Left hindlimb (tissue), 1 donor: Measurements from ENCODE around the gene SPACA7.

Experiments
- DNase-seq: peaks from one replicate; pipeline ENCODE4 v3.0.0-alpha.2; 2018

Gene SPACA7

GRCh38 chr13:112449545-112449930, 73.4 kb downstream of the SPACA7 start:
- no peak for DNase-seq

GRCh38 chr13:112450118-112450903, 74.2 kb downstream of the SPACA7 start:
- no peak for DNase-seq

- DNase-seq = no peak
Measured at GRCh38 chr13:112450904-112451240, 74.7 kb downstream of the SPACA7 start.

GRCh38 chr13:112451512-112452379, 75.6 kb downstream of the SPACA7 start:
- no peak for DNase-seq

DNA sequence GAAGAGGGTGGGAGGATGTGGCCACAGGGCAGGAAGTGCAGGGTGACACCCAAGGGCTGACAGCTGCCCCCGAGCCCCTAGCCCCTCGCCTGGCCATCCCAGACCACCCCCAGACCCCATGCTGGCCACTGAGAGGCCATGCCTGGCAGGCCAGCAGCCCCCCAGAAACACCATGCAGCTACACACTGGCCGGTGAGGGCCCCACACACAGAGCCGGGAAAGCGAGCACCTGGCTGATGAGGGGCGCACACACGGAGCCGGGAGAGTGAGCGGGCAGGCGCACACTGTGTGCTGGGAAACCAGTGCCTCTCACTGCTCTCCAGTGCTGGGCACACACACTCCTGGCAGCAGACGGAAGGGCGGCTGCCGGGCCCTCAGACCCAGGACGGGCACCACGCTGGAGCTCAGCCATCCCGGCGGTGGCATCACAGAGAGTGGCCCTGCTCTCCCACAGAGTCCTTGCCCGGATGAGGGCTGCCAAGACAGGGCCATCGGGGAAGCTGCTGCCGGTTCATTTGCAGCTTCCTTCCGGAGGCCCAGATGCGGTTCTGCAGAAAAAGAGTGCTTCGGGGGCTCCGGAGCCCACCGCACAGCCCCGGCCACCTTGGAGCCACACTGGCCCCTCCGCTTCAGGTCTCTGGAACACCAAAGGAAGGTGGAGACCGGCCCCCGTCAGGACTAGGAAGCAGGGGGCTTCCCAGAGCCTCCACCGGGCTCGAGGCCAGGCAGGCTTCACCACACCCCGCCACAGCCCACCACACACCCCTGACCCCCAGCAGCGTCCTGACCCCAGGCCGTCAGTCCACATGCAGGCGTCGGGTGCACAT, 76.4 kb downstream of the SPACA7 start:
- DNase-seq = no peak

DNA sequence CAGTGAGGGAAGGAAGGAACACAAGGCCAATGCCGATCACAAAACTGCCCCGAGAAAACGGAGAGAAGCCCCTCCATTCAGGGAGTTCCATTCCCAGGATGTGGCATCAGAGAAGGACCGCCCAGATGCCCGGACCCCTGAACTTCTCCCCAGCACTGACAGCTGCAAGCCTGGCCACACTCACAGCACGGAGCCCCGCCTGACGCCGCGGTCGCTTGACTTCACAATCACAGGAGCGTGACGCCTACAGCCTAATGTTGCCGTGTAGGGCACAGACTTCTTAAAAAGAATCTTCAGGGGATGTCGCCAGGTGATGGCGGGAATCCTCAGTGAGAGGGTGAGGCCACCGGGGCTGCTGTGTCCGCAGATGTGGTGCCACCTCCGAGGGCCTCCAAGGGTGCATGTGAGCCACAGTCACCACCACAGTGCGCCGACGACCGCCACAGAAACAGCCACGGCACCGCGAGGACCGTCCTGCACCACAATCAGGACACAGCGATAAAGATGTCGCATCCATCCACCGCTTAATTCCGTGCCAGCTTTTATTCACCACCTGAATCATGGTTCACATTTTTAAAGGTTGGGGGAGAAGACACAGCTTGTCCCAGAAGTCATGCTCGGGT, 77.2 kb downstream of the SPACA7 start:
- DNase-seq = no peak

GRCh38 chr13:112453874-112454647, 77.9 kb downstream of the SPACA7 start:
- no peak for DNase-seq

DNA sequence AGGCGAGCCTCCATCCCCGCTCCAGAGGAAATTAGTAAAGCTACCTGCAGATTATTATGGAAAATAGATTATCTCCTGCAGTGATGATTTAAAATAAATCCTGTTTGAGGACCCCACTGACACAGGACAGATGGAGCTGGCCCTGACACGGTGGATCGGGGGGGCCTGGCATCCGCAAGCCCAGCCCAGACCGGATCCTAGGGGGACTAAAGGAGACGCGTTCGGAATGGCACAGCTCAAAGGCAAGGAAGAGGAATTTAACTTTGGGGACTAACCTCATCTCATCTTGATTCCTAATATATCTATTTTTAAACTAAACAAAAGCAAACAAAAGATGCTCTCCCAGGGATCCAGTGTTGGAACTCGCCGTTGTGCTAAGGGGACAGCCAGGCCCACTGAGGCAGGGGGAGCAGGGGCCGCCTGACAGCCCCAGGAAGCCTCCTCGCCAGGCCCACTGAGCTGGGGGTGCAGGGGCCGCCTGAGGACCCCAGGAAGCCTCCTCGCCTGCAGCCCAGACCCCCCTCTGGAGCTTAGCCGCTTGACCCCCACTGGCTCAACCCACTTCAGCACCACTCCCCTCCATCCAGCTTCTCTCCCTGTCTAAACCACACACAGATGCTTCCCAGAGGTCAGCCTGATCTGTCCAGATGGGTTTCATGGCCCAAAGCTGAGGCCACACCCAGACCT, 78.6 kb downstream of the SPACA7 start:
- DNase-seq = no peak

GRCh38 chr13:112455476-112456059, 79.4 kb downstream of the SPACA7 start:
- DNase-seq = no peak

- no peak for DNase-seq
Measured at GRCh38 chr13:112456138-112457056, 80.2 kb downstream of the SPACA7 start.

DNA sequence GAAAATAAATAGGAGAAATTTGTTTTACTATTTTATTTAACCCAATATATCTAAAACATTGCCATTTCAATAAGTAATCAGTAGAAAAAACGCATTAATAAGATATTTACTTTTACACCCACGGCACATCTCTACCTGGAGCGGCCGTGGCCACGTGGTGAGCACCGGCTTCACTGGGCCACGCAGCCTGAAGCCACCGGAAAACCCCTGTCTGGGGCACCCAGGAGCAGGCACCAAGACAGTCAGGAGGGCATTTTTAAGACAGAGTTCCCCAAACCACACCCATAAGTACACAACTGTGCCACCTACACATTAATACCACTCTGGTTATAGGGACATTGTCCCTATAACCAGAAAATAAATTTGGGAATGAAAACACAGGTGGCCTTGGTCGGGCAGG, 80.9 kb downstream of the SPACA7 start:
- no peak for DNase-seq

DNA sequence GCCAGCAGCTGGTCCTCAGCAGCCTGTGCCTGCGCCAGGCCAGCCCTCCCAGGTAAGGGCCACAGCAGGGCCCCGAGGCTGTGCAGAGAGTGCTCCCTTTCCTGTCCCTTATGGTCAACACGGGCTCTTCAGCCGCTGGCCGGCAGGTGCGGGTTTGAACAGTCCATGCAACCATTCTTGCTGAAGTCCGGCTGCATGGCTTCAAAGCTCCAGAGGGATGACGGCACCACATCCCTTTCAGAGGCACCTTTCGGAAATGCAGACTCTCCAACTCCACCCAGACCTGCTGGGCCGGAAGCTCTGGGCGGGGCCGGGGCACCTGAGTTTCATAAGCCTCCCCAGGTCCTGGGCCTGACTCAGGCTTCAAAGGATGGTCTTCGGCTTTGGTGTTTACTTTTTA, 81.3 kb downstream of the SPACA7 start:
- DNase-seq = no peak

GRCh38 chr13:112462408-112462807, 86.3 kb downstream of the SPACA7 start:
- no peak for DNase-seq

GRCh38 chr13:112464720-112465119, 88.6 kb downstream of the SPACA7 start:
- DNase-seq = no peak

DNA sequence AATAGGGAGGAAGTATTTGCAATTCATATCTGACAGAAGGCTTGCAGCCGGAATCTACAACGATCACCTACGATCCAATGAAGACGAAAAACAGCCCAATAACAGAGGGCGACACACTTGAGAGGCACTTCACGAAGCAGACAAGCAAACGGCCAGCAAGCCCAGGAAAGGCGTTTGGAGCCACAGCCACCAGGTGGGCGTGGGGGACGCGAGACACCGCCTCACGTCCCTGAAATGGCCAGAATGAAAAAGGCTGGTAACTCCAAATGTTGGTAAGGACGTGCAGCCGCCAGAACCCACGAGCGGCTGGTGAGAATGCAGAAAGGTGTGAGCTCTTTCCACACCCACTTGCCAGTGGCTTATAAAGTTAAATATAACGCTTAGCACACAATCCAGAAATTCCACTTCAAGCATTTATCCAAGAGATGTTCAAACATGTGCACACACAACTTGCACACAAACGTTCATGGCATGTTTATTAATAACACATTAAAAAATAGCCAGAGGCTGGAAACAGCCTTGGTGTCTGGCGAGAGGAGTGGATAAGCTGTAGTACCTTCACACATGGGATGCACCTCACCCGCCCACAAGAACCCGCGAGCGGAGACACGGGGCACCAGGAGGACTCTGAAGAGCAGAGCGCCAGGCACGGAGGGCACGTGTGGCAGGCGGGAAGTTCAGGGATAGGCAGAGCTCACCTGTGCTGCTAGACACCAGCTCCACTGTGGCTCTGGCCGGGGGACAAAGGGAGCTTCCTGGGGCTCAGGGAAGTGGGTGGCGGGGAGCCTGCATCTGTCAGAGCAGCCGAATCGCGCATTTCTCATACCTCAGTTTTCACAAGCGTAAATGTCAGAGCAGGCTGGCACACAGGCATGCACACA, 89.3 kb downstream of the SPACA7 start:
- DNase-seq = no peak

- DNase-seq = peak; percentile 48
Measured at GRCh38 chr13:112466132-112467058, 90.2 kb downstream of the SPACA7 start.

DNA sequence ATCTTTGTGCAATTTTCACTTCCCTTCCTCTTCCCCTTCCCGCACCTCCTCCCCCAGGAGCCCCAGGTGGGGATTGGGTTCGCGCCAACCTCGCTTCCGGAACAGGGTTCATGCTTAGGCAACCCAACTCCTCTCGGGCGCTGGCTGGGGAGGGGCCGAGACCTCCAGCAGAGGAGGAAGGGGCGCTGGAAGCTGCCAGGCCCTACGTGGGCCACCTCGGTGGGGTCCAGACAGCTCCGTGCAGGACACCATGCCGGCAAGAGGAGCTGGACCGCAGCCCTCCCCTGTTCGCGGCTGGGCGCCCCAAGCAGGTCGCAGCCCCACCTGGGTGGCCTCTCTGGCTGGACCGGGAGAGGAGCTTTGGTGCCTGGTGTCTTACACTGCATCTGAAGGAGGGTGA, 91.1 kb downstream of the SPACA7 start:
- no peak for DNase-seq

DNA sequence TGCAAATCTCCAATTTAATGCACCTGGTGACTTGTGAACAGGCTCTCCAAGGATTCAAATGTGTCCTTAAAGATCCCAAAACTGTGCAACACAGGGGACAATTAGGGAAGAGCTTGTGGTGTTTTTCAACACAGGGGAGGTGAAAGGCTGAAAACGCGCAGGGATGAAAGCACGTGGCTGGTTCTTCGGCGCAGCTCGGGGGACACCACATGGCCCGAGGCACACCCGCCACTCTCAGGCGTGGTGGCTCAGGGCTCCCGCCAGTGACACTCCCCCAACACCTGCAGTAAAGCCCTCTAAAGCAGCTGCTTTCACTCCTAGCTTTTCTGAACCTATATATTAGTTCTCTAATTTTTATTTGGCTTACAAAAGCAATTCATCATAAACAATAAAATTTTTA, 91.9 kb downstream of the SPACA7 start:
- no peak for DNase-seq
